Calu3 (cell line): Measurements from ENCODE around the gene RPGR. TPM values are rescaled to one million over a fixed set of nuclear protein-coding genes. Genes with fewer than 3 reads are reported as not detected.
A peak's percentile ranks its signal among the peaks of the same experiment; 100 is the strongest.

ENCODE experiments used
- BruUV-seq: library from RNA; stranded (reverse); fragments of 400-500 nt; replicated peaks from 2 replicates; lab custom pipeline; 2021; lab: Mats Ljungman, UMichigan
- CTCF ChIA-PET: fragments of 300-600 bp; sonication (Branson Sonifier 250); formaldehyde crosslinking; loops from one replicate; lab custom pipeline; 2022; ENCODE audit warnings: antibody characterized with exemption; lab: Charles Lee
- DNase-seq: peaks from one replicate; pipeline ENCODE4 v3.0.0; 2022
- H3K27ac Mint-ChIP-seq: one replicate; pipeline ENCODE4 v1.8.0; 2022; ENCODE audit warnings: mixed read lengths; ENCODE audit not compliant: unreplicated experiment
- H3K27me3 Mint-ChIP-seq: one replicate; pipeline ENCODE4 v1.8.0; 2022; ENCODE audit warnings: mixed read lengths; ENCODE audit not compliant: unreplicated experiment
- H3K36me3 Mint-ChIP-seq: one replicate; pipeline ENCODE4 v1.8.0; 2022; ENCODE audit warnings: mild to moderate bottlenecking, moderate library complexity, mixed read lengths; ENCODE audit not compliant: insufficient read depth, unreplicated experiment
- H3K4me1 Mint-ChIP-seq: one replicate; pipeline ENCODE4 v1.8.0; 2022; ENCODE audit warnings: mild to moderate bottlenecking, low read depth, mixed read lengths; ENCODE audit not compliant: unreplicated experiment
- H3K4me3 Mint-ChIP-seq: one replicate; pipeline ENCODE4 v1.8.0; 2022; ENCODE audit warnings: mild to moderate bottlenecking, low read depth, moderate library complexity, mixed read lengths; ENCODE audit not compliant: unreplicated experiment
- H3K9me3 Mint-ChIP-seq: one replicate; pipeline ENCODE4 v1.8.0; 2022; ENCODE audit warnings: low read depth, mixed read lengths; ENCODE audit not compliant: unreplicated experiment
- CTCF ChIP-seq: fragments of 200-600 bp; IDR thresholded peaks from one replicate; pipeline ENCODE4 v1.8.0; 2022; ENCODE audit warnings: antibody characterized with exemption; ENCODE audit not compliant: unreplicated experiment
- intact Hi-C: fragments of 100-400 bp; cut with micrococcal nuclease; formaldehyde crosslinking; loops from one replicate; pipeline ENCODE4 v1.10.0; 2022; ENCODE audit not compliant: unreplicated experiment
- total RNA-seq: library from RNA; stranded (reverse); gene quantifications from 2 replicates; pipeline ENCODE4 v1.2.3, GENCODE V29; 2022

RPGR gene
- total RNA-seq, 1 experiment from 2014 or later = 8.9 TPM

GRCh38 chrX:38225093-38225492 is 102.2 kb downstream of the RPGR start:
- intact Hi-C loops = no loop called here
- Mint-ChIP-seq H3K27me3 (peaks cover 27% of the 10 kb centered on the region), H3K36me3 (peaks cover 7% of the 10 kb centered on the region), H3K4me1 (no peaks in the 10 kb centered on the region), H3K9me3 (no peaks in the 10 kb centered on the region), H3K27ac (no peak overlapping the region), H3K4me3 (no peak overlapping the region)
- CTCF ChIA-PET = no interaction called here
- TF ChIP-seq CTCF = no peak
- DNase-seq = no peak
- BruUV-seq = no TSS peak

GRCh38 chrX:38224160-38224559 is 103.1 kb downstream of the RPGR start:
- no peak for DNase-seq
- CTCF ChIA-PET = no interaction called here
- H3K27me3 Mint-ChIP-seq = peaks cover 27% of the 10 kb centered on the region
- no peaks in the 10 kb centered on the region for H3K4me1 Mint-ChIP-seq
- no peak for TF ChIP-seq CTCF
- H3K9me3 Mint-ChIP-seq = no peaks in the 10 kb centered on the region
- H3K36me3 Mint-ChIP-seq = peaks cover 7% of the 10 kb centered on the region
- no peak overlapping the region for H3K4me3 Mint-ChIP-seq
- intact Hi-C loops = no loop called here
- H3K27ac Mint-ChIP-seq = no peak overlapping the region
- no TSS peak for BruUV-seq

GRCh38 chrX:38221391-38221929 is 105.8 kb downstream of the RPGR start:
- peaks cover 7% of the 10 kb centered on the region for H3K36me3 Mint-ChIP-seq
- CTCF ChIA-PET = no interaction called here
- peak overlapping the region; percentile 72 for H3K4me3 Mint-ChIP-seq
- H3K4me1 Mint-ChIP-seq = no peaks in the 10 kb centered on the region
- no peaks in the 10 kb centered on the region for H3K9me3 Mint-ChIP-seq
- no peak for TF ChIP-seq CTCF
- peaks cover 43% of the 10 kb centered on the region for H3K27me3 Mint-ChIP-seq
- no peak for DNase-seq
- no peak overlapping the region for H3K27ac Mint-ChIP-seq
- intact Hi-C loops = no loop called here
- BruUV-seq = no TSS peak

- Mint-ChIP-seq H3K4me1 (no peaks in the 10 kb centered on the region), H3K36me3 (peaks cover 7% of the 10 kb centered on the region), H3K27ac (no peak within 1 kb of the TSS), H3K4me3 (peak within 1 kb of the TSS; percentile 72), H3K27me3 (peaks cover 50% of the 10 kb centered on the region), H3K9me3 (no peaks in the 10 kb centered on the region)
- intact Hi-C loops = no loop called here
- peak; percentile 24 for DNase-seq
- no TSS peak for BruUV-seq
- no peak for TF ChIP-seq CTCF
- CTCF ChIA-PET = interaction anchor here (1.2 to 2.1 kb wide), 2 partner anchors 62 to 106 kb away, joined by 4 to 9 read pairs; partner anchors contain the start of gene RPGR
Observed at GRCh38 chrX:38220415-38221390, 106.6 kb downstream of the RPGR start, which contains the start of gene SRPX. Gene SRPX (minus strand): TSS chrX:38220871. CDS start chrX:38220792, 79 bp downstream.
